GM10847 (cell line): ENCODE results near the gene PSMD14.

Source experiments
- POLR2A ChIP-seq: IDR thresholded peaks from 2 replicates; pipeline ENCODE4 v1.6.1; 2011; ENCODE audit not compliant: insufficient read length; ENCODE audit errors: extremely low read depth

PSMD14 gene

DNA sequence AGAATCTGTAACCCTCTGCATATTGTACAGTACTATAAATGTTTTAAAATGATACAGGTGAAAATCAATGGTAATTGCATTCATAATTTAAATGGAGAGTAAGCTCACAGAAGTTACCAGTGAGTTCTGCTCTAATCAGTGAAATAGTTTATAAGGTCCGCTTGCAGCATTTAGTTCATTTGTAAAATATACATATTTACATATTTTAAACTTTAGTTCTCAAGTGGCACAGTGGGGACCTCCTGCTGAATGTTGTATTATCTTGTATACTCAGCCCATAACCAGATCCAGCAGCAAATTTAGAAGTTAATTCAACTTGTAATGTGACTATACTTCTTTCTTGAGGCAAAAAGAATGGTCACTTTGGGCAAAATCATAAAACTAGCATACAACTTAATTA lies 66.2 kb downstream of the PSMD14 start:
- TF ChIP-seq POLR2A, result no peak

GRCh38 chr2:161379740-161380139 lies 71.5 kb downstream of the PSMD14 start:
- TF ChIP-seq POLR2A, result no peak

GRCh38 chr2:161381546-161381945 lies 73.3 kb downstream of the PSMD14 start:
- no peak for TF ChIP-seq POLR2A

DNA sequence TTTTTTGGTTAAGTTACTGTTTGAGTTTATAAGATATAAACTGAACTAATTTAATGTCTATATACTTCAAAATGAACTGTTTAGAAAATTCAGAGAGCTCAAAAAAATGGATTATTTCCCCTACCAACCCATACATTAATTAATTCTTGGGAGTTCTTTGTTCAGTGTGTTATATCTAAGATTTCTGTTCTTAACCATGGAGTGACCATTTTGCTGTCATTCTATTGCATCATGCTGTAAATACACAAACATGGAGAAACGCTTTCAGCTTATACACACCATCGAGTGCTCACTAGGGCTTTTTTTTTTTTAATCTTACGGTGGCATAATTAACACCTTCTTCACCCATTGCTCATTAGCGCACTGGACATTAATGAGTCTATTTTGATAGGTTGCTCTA lies 74.5 kb downstream of the PSMD14 start:
- no peak for TF ChIP-seq POLR2A

DNA sequence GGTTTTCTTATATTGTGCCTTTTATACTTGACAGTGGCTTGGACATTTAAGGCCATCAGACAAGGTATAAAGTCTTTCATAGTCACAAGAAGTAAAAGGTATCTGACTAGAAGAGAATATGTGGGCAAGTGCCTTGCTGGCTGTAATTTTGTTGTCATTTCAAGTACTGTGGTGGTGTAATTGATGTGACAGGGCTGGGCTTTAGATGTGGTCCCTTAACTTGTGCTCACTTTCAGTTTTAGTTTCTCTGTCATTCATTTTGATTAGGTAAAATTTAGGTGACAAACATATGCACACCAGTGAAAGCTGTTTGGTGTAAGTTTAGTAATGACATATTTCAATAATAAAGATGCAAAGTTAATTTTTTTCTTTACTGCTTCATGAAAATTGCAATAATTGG lies 76.6 kb downstream of the PSMD14 start:
- no peak for TF ChIP-seq POLR2A

DNA sequence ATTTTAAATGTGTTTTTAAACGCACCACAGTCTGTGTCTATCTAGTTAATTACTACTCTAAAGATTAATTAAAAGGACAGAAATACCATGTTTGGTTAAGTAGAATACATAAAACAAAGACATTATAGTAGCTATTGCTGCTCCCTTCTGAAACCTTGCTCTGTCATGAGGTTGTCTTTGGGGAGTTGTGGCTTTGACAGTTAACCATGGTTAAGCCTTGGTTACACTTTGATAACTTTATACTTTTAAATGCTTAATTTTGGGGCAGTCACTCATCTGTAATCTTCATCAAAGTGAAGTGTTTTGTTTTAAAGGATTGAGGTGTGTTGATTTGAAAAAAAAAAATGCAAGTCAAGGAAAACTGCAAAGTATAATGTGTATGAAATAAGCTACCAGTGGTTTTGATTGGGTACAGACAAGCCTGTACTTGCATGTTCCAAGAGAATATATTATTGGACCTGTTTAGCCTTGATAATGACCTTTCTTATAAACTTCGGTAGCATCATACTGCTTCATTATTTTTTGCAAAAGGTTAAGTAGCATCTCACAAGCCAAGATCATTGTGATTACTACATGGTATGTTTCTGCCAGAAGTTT lies 78.1 kb downstream of the PSMD14 start:
- TF ChIP-seq POLR2A, result no peak

GRCh38 chr2:161388146-161388779 lies 80.0 kb downstream of the PSMD14 start:
- TF ChIP-seq POLR2A, result no peak

- no peak for TF ChIP-seq POLR2A
Observed at GRCh38 chr2:161391737-161392506, 83.7 kb downstream of the PSMD14 start.

DNA sequence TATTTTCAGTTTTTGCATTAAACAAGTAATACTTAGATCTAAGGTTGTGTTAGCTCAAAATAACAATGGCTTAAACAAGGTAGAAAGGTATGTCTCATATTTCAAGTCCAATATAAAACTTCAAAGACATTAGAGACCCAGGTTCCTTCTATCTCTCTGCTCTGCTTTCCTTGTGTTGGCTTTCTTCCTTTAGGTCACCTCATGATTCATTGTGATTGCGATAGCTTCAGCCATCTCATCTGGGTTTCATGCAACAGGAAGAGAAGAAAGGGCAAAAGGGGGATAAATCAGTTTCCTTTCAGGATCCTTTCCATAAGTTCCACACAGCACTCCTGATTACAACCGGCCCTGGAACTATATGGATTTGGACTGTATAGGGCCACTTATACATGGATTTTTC lies 91.9 kb downstream of the PSMD14 start:
- no peak for TF ChIP-seq POLR2A

DNA sequence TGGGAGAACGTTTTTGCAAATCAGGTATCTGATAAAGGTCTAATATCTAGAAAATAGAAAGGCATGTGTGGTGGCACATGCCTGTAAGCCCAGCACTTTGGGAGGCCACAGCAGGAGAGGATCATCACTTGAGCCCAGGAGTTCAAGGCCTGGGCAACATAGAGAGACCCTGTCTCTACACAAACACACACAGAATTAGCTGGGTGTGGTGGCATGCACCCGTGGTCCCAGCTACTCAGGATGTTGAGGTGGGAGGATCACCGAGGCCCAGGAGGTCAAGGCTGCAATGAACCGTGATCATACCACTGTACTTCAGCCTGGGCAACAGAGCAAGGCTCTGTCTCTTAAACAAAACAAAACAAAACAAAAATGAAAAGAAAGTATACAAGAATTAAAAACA lies 94.1 kb downstream of the PSMD14 start:
- no peak for TF ChIP-seq POLR2A

DNA sequence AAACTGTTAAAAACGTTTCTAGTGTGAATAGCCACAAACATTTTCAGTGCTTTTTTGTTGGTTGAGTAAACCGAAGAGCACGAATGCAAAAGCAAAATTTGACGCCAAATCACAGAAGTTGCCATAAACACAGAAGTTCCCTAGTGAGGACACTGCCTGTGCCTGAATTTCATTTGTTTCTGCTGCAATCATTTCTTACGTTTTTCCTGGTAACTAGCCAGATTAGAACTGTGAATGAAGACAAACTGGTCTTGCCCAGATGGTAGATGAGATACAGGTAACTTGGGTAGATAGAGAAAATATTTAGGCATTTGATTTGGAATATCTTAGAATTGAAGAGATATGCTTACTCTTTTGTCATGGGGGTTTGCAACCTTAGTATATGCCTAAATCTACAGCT lies 98.1 kb downstream of the PSMD14 start:
- TF ChIP-seq POLR2A, result no peak

DNA sequence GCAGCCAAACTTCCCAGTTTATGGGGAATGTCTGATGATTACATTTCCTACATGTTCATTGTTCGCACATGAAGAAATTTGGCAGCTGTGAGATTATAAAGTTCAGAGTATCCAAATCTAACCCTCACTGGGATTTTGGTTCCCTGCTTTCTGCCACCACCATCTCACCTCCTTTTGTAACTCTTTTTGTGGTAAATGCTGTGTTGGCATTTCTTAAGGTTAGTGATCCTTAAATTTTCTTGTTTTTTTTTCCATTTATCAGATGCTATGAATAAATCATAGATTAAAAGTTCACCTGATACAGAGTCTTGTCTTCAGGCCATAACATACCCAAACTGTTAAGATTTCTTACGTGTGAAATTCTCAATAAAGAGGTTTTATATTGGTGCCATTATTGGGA lies 99.4 kb downstream of the PSMD14 start:
- no peak for TF ChIP-seq POLR2A

GRCh38 chr2:161409308-161409907 lies 101.2 kb downstream of the PSMD14 start:
- TF ChIP-seq POLR2A, result no peak

- no peak for TF ChIP-seq POLR2A
Observed at GRCh38 chr2:161412346-161412745, 104.1 kb downstream of the PSMD14 start.

DNA sequence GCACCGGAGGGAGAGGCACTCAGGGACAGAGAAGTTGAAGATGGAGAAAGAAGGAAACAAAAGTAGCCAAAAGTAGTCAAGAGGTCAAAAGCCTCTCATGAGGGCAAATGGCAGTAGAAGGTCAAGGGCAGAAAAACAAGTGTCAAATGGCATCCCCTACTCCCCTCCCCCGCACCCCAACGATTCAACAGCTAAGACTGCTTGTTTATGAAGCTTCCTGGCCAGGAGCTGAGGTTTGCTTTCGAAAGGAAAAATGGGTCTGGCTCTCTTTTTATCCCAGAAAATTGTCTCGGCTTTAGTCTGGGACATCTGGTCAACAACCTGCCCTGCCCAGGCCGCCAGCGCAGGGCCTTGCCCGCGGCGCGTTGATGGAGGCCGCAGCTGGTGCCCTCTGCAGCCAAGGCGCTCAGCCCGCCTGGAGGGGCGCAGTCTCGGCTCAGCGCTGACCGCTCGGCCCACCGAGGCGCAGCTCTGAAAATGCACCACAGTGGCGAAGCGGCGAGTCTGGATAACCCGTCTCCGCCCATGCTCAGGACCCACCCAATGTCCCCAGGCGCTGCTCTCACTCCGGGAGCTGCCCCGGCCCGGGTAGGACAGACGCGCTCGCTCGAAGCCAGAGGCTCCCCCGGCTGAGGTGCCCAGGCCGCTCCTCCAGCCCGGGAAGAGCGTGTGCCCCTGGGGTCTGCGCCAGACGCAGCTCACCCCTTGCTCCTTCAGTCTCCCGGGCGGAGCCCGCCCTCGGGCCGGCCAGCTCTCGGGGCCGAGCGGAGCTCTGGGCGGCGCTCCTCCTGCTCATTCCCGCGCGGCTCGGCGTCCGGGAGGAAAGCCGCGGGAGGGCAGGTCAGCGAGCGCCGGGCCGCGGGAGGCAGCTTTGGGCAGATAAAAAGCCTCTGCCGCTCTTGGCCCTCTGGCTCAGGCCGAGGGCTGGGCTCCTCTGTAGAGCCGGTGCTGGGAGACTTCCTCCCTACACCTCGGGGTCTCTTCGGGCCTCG lies 106.1 kb downstream of the PSMD14 start:
- no peak for TF ChIP-seq POLR2A
